HL-60/S4 (cell line): ENCODE measurements around the gene KCNH2.
"Not testable (repeated sequence)": the region's sequence is repeated elsewhere in the genome, so short reads cannot be mapped to it uniquely, and the experiment has no call there.

Source experiments
- in situ Hi-C: fragments of 300-500 bp; cut with MboI; formaldehyde crosslinking; loops from 2 replicates; pipeline ENCODE4 v1.14.3; 2022; ENCODE audit warnings: low sequenced_read_pairs

Gene KCNH2

GRCh38 chr7:151012911-151013347, 34.8 kb upstream of the KCNH2 start:
- in situ Hi-C loops = no loop called here

GRCh38 chr7:151012031-151012692, 34.0 kb upstream of the KCNH2 start:
- in situ Hi-C loops = no loop called here

DNA sequence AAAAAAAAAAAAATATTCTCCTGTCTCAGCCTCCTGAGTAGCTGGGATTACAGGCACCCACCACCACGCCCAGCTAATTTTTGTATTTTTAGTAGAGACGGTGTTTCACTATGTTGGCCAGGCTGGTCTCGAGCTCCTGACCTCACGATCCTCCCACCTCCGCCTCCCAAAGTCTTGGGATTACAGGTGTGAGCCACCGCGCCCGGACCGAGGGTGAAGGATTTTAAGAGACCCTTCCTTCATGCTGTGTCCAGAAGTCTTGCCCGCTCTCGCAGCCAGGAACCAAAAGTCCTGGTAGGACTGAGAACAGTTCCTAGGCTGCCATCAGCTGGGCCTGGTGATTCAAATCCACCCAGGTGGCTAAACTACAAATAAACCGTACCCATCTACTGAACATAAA, 33.5 kb upstream of the KCNH2 start:
- in situ Hi-C loops = not testable (repeated sequence)

- in situ Hi-C loops = no loop called here
Measured at GRCh38 chr7:151011097-151011409, 32.9 kb upstream of the KCNH2 start.

DNA sequence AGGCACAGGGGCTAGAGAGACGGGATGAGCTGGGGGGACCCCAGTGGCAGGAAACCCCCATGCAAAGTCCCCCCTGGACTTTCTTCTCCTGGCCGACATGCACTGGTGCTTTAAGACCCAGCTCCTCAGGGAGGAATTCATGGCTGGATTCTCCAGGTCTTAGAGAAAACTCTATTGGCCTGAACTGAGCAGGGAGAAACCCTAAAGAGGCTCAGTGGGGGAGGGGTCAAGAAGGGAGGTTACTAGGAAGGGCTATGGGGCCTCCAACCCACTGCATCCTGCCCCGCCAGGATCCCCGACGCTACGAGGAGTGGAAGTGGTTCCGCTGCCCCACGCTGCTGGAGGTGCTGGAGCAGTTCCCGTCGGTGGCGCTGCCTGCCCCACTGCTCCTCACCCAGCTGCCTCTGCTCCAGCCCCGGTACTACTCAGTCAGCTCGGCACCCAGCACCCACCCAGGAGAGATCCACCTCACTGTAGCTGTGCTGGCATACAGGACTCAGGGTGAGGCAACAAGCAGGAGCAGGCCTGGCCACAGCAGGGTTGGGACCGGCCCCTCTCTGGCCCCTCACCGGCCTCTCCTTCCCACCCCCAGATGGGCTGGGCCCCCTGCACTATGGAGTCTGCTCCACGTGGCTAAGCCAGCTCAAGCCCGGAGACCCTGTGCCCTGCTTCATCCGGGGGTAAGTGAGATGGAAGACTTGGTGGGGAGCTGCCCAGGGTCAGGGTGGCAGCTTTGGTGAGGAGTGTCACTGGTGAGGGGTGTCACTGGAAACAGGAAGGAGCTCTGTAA, 32.4 kb upstream of the KCNH2 start:
- in situ Hi-C loops = no loop called here

- in situ Hi-C loops = no loop called here
Measured at GRCh38 chr7:151010037-151010306, 31.9 kb upstream of the KCNH2 start.

DNA sequence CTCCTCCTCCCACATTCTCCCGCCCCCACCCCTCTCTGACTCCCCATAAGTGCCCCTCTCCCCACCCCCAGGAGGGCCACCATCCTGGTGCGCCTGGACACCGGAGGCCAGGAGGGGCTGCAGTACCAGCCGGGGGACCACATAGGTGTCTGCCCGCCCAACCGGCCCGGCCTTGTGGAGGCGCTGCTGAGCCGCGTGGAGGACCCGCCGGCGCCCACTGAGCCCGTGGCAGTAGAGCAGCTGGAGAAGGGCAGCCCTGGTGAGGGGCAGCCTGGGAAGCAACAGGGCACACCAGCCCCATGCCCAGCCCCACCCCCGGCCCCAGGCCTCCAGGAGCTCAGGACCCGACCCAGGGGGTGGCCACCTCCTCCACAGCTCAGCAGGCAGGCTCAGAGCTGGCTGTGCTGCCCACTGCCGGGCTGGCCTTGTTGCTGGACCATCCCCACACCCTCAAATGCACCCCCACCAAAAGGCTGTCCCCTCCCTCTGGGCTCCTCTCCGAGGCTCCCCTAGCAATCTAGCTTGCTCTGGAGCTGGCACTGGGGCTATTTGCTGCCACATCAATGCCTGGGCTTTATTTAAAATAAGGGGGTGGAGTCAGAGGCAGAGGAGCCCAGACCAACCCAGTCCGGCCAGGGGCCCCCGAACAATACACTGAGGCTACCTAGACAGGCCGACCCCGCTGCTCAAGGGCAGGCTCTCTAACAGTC, 31.4 kb upstream of the KCNH2 start:
- in situ Hi-C loops = no loop called here

DNA sequence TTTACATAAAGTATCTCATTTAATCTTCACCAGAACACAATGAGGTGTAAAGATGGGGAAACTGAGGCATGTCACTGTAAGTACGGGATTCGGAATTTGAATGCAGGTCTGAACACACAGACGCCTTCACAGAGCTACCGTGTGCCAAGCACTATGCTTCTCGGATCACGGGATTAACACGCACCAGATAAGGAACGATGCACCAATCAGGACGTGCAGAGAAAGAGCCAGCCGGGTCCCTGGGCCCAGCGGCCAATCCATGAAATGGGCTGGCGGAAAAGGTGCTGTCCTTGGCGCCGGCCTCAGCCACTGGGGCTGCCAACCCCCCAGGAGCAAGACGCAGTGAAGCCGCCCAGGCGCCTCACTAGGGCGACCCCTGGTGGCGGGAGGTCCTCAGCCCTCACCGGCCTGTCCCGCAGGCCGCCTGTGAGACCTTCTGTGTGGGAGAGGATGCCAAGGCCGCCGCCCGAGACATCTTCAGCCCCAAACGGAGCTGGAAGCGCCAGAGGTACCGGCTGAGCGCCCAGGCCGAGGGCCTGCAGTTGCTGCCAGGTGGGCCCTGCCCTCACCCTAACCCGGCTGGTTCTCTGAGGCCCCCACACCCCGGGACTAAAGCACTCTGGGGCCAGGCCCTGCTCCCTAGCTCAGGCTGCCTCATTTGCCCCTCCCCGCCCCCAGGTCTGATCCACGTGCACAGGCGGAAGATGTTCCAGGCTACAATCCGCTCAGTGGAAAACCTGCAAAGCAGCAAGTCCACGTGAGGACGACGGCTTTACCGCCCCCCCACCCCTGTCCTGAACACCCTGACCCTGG, 30.6 kb upstream of the KCNH2 start:
- in situ Hi-C loops = no loop called here

DNA sequence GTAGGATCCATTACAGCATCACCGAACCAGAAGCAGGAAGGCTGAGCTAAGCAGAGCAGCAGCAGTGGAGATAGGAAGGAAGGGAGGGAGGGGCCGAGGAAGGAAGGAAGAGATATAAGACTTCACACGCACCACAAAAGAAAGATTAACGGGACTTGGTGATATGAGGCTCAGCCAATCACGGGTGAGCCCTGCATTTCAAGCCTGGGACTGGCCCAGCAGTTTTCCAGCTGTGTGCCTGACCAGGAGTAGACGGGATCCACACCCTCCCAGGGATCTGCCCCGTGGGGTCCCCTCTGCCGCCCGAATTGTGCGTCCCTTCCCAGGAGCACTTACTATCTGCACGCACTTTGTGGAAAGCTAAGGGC, 30.0 kb upstream of the KCNH2 start:
- in situ Hi-C loops = no loop called here

DNA sequence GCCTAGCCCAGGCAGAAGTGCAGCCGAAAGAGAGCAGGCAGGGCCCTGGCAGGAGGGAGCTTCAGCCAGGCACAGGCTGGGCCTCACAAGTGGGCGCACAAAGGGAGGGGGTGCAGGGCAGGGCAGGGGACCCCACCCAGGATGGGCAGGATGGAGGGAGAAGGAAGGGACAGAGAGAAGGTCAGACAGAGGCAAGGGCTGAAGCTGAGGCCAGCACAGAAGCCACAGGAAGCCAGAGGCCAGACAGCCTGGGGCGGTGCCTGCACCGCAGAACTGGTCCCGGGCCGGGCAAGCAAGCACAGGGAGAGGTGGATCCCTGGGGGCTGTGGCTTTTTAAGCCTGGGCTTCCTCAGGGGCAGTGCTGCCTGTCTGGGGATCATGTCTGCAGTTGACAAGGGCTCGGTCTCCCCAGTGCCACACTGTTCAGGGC, 29.4 kb upstream of the KCNH2 start:
- in situ Hi-C loops = no loop called here

DNA sequence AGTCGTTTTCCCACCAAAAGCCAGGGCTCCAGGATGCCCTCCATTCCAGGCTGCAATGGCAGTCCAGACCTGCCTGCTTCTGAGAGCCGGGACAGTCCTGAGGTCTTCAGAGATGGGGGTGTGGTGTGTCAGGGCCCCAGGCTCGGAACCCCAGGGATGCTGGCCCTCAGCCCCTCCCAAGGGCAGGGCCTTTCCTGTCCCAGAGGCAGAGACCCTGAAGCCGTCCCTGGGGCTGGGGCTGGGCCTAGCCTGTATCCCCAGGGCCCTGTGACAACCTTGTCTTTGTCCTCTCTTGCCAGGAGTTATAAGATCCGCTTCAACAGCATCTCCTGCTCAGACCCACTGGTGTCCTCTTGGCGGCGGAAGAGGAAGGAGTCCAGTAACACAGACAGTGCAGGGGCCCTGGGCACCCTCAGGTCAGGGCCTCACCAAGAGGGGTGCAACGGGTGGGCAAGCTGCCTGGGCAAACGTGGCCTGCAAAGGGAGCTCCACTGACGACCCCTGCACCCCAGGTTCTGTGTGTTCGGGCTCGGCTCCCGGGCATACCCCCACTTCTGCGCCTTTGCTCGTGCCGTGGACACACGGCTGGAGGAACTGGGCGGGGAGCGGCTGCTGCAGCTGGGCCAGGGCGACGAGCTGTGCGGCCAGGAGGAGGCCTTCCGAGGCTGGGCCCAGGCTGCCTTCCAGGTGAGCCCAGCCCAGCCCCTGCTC, 28.6 kb upstream of the KCNH2 start:
- in situ Hi-C loops = no loop called here

DNA sequence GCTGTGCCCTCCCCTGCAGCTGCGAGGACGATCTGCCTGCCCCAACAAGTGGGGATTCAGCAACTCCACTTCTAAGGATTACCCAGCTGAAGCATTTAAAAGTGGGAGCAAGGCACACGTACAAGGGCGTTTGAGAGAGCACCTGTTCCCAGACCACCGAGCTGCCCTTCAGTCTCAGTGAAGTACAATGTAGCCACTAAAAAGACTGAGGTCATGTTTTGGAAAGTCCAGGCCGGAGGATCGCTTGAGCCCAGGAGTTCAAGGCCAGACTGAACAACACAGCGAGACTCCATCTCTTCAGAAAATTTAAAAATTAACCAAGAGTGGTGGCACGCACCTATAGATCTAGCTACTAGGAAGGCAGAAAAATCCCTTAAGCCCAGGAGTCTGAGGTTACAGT, 27.4 kb upstream of the KCNH2 start:
- in situ Hi-C loops = no loop called here

DNA sequence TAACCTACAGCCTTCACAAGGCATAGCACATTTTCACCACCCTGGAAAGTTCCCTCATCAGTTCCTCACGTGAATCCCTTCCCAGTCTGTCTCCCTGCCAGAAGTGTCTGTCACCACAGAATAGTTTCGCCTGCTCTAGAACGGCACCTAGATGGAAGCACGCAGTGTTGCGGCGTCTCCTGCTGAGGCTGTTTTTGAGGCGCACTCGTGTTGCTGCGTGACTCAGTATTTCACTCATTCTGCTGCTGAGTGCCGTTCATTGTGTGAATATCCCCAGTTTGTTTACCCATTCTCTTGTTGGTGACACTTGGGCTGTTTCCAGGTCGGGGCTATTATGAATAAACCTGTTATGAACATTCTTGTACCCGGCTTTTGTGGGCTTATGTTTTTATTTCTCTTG, 25.5 kb upstream of the KCNH2 start:
- in situ Hi-C loops = no loop called here

- in situ Hi-C loops = no loop called here
Measured at GRCh38 chr7:151001546-151001945, 23.4 kb upstream of the KCNH2 start.

- in situ Hi-C loops = no loop called here
Measured at GRCh38 chr7:151000897-151001495, 22.9 kb upstream of the KCNH2 start.

DNA sequence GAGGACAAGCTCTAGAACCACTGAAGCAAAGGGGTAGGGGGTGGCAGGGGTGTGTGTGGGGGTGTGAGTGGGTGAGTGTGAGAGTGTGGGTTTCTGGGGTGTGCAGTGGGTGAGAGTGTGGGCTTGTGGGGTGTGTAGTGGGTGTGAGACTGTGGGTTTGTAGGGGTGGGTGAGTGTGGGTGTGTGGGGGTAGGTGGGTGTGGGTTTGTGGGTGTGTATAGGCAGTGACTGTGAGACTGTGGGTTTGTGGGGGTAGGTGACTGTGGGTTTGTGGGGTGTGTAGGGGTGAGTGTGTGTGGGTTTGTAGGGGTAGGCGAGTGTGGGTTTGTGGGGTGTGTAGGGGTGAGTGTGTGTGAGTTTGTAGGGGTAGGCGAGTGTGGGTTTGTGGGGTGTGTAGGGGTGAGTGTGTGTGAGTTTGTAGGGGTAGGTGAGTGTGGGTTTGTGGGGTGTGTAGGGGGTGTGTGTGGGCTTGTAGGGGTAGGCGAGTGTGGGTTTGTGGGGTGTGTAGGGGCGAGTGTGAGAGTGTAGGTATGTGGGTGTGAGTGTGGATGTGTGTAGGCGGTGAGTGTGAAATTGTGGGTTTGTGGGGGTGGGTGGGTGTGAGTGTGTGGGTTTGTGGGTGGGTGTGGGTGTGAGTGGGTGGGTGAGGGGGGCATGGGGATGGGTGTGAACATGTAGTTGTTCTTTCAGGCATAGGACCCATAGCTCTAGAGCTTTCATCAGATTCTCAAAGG, 21.5 kb upstream of the KCNH2 start:
- in situ Hi-C loops = no loop called here

DNA sequence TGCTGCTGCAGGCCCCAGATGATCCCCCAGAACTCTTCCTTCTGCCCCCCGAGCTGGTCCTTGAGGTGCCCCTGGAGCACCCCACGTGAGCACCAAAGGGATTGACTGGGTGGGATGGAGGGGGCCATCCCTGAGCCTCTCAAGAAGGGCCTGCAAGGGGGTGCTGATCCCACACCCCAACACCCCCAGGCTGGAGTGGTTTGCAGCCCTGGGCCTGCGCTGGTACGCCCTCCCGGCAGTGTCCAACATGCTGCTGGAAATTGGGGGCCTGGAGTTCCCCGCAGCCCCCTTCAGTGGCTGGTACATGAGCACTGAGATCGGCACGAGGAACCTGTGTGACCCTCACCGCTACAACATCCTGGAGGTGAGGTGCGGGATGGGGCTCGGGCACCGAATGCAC, 20.9 kb upstream of the KCNH2 start:
- in situ Hi-C loops = no loop called here

GRCh38 chr7:150998341-150998740, 20.2 kb upstream of the KCNH2 start:
- in situ Hi-C loops = no loop called here

GRCh38 chr7:150997817-150998216, 19.7 kb upstream of the KCNH2 start:
- in situ Hi-C loops = no loop called here

DNA sequence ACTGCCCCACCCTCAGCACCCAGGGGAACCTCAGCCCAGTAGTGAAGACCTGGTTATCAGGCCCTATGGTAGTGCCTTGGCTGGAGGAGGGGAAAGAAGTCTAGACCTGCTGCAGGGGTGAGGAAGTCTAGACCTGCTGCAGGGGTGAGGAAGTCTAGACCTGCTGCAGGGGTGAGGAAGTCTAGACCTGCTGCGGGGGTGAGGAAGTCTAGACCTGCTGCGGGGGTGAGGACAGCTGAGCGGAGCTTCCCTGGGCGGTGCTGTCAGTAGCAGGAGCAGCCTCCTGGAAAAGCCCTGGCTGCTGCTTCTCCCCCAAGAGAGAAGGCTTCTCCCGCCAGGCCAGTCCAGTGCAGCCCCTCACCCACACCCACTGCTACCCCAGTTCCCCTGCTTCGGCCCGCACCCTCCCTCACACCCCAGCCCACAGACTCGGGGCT, 19.0 kb upstream of the KCNH2 start:
- in situ Hi-C loops = no loop called here
